Coronary artery (tissue), 2 donors: Measurements from ENCODE around the gene ABHD12.

Experiments used
- DNase-seq: peaks from one replicate; pipeline ENCODE4 v3.0.0-alpha.2; 2017; ENCODE audit warnings: low spot score
- H3K27ac ChIP-seq, 2 donors: fragments of 200-600 bp; sonication (generic); one replicate each; pipeline ENCODE4 v1.5.1; 2016 to 2019
- H3K4me3 ChIP-seq: fragments of 200-600 bp; sonication (generic); 2 replicates; pipeline ENCODE4 v1.5.1; 2016; ENCODE audit warnings: mild to moderate bottlenecking, moderate library complexity
- CTCF ChIP-seq: fragments of 200-600 bp; sonication (generic); IDR thresholded peaks from one replicate; pipeline ENCODE4 v1.5.1; 2019; ENCODE audit warnings: antibody characterized with exemption

The ABHD12 gene

DNA sequence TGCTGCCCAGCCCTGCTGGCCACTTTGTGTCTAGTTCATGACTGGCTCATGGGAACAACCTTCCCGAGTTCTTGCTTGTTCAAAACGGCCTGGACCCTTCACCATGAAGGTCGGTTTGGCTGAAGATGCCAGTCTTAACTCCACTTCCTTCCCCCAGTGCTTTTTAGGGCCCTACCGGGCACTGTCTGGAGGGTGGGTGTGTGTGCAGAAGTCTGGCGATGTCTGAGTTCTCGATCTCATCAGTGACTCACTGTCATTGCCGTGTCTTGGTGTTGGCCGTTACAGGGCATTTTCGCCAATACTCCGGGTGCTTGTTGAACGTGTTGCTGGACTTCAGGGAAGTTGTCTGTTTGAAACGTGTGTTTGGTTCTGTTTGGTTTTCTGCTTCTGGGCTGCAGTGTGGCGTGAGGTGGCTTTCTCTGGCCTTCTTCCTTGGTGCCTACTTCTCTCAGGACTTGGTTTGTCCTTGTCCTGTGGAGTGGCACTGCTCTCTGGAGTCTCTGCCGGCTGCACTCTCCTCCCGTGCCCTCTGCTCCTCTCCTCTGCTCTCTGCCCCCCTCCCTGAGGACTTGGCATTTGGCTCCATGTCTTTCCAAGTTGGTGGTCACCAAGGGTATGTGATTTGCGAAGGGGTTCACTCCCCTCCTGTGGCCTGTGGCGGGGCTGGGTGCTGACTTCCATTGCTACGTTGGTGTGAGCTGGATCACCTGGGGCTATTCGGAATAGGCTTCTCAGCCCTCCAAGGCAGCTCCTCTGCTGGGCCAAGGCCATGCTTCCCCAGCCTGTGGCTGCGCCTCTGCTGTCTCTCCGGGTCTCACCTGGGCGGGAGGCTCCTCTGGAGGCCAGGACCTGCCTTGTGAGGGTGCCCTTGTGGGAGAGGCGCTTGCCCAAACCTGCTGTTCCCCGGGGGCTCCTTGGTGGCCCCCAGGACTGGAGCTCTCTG is 104.5 kb downstream of the ABHD12 start:
- no peak for TF ChIP-seq CTCF
- no peak for DNase-seq

DNA sequence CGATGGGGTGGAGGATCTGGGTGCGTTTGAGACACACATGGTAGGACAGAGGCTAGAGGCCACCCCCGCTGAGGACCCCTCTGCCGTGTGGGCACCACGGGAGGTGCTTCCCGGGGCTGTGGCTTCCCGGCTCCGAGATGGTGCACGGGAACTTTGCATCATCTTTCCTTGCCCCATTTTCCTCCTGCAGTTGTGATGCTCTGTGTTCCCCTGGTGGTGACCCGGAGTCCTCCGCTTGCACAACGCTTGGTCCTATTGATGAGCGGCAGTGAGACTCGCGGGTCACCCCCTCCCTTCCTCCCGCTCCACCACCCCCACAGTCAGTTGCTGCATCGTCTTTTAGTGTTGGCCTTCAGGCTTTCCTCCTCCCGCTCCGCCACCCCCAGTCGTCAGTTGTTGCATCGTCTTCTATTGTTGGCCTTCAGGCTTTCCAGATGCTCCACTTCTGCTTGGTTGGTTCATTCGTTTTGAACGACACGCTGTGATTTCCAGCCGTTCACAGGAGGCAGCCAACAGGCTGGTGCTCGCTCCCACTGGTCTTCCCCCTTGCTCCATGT is 105.5 kb downstream of the ABHD12 start:
- H3K27ac ChIP-seq = no peak overlapping the region
- TF ChIP-seq CTCF = no peak
- no peak for DNase-seq
- H3K4me3 ChIP-seq = no peak overlapping the region

More for the DNA sequence above, 104.5 kb downstream of the ABHD12 start:
- Histone ChIP-seq H3K27ac (no peak overlapping the region), H3K4me3 (no peak overlapping the region)

GRCh38 chr20:25284131-25284601 is 106.5 kb downstream of the ABHD12 start:
- H3K4me3 ChIP-seq = no peak overlapping the region
- no peak for DNase-seq
- no peak for TF ChIP-seq CTCF
- H3K27ac ChIP-seq = no peak overlapping the region

GRCh38 chr20:25283221-25283951 is 107.2 kb downstream of the ABHD12 start:
- no peak for DNase-seq
- no peak overlapping the region for H3K4me3 ChIP-seq
- H3K27ac ChIP-seq = no peak overlapping the region
- TF ChIP-seq CTCF = no peak

- Histone ChIP-seq H3K4me3 (no peak overlapping the region), H3K27ac (no peak overlapping the region)
- TF ChIP-seq CTCF = no peak
- no peak for DNase-seq
Observed at GRCh38 chr20:25282796-25283195, 107.8 kb downstream of the ABHD12 start.

GRCh38 chr20:25282034-25282781 is 108.4 kb downstream of the ABHD12 start:
- Histone ChIP-seq H3K4me3 (no peak overlapping the region), H3K27ac (no peak overlapping the region)
- no peak for TF ChIP-seq CTCF
- no peak for DNase-seq
